ENCODE results near the gene IFNGR1.

The IFNGR1 gene

DNA sequence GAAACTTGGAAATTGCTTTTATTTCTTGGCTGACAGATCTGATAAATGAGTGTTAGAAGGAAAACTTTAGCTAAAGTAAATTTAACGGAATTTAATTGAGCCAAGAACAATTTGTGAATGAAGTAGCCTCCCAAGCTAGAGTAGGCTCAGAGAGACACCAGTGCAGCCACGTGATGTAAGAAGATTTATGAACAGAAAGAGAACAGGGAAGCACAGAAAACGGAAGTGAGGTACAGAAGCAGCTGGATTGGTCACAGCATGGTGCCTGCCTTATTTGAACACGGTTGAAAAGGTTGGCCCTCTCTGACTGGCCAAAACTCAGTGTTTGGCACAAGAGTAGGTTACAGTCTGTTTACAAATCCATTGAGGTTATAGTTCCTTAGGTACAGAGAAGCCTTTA lies 29.5 kb upstream of the IFNGR1 start:
- no peak for DNase-seq (ENCODE audit: low read depth)
- H3K4me3 ChIP-seq (ENCODE audit: control insufficient read depth, low read depth, low read length), result no peak overlapping the region
- TF ChIP-seq, protein P1, sequence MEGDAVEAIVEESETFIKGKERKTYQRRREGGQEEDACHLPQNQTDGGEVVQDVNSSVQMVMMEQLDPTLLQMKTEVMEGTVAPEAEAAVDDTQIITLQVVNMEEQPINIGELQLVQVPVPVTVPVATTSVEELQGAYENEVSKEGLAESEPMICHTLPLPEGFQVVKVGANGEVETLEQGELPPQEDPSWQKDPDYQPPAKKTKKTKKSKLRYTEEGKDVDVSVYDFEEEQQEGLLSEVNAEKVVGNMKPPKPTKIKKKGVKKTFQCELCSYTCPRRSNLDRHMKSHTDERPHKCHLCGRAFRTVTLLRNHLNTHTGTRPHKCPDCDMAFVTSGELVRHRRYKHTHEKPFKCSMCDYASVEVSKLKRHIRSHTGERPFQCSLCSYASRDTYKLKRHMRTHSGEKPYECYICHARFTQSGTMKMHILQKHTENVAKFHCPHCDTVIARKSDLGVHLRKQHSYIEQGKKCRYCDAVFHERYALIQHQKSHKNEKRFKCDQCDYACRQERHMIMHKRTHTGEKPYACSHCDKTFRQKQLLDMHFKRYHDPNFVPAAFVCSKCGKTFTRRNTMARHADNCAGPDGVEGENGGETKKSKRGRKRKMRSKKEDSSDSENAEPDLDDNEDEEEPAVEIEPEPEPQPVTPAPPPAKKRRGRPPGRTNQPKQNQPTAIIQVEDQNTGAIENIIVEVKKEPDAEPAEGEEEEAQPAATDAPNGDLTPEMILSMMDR (conservative IDR thresholded peaks at IDR 0.05; ENCODE audit: control insufficient read depth, insufficient read depth, low read depth, low read length), result no peak

DNA sequence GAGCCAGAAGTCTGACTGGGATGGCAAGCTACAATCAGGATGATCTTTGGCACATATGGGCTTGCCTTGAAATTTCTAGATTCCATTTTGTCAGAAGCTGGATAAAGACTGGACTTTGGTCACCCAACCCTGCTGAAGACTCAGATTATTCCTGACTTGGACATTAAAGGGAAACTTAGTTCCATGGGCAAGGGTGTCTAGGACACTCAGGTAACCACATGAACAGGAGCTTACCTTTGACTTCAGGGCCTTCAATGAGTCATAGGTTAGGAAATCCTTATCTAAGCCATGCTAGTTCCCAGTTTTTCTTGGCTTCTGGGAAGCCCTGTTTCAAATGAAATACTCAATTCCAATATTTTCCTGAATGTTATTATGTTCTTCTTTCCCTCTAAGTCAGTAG lies 28.5 kb upstream of the IFNGR1 start:
- TF ChIP-seq, protein P1 (conservative IDR thresholded peaks at IDR 0.05; ENCODE audit: control insufficient read depth, insufficient read depth, low read depth, low read length), result no peak
- no peak for DNase-seq (ENCODE audit: low read depth)
- no peak overlapping the region for H3K4me3 ChIP-seq (ENCODE audit: control insufficient read depth, low read depth, low read length)

- TF ChIP-seq, protein P1 (conservative IDR thresholded peaks at IDR 0.05; ENCODE audit: control insufficient read depth, insufficient read depth, low read depth, low read length), result no peak
- DNase-seq (ENCODE audit: low read depth), result no peak
These were observed 27.6 kb upstream of the IFNGR1 start for GRCh38 chr6:137246791-137247202.

GRCh38 chr6:137246164-137246563 lies 27.0 kb upstream of the IFNGR1 start:
- TF ChIP-seq, protein P1 (conservative IDR thresholded peaks at IDR 0.05; ENCODE audit: control insufficient read depth, insufficient read depth, low read depth, low read length), result no peak
- no peak for DNase-seq (ENCODE audit: low read depth)
- H3K4me3 ChIP-seq (ENCODE audit: control insufficient read depth, low read depth, low read length), result no peak overlapping the region

More at GRCh38 chr6:137246791-137247202, 27.6 kb upstream of the IFNGR1 start:
- no peak overlapping the region for H3K4me3 ChIP-seq (ENCODE audit: control insufficient read depth, low read depth, low read length)

DNA sequence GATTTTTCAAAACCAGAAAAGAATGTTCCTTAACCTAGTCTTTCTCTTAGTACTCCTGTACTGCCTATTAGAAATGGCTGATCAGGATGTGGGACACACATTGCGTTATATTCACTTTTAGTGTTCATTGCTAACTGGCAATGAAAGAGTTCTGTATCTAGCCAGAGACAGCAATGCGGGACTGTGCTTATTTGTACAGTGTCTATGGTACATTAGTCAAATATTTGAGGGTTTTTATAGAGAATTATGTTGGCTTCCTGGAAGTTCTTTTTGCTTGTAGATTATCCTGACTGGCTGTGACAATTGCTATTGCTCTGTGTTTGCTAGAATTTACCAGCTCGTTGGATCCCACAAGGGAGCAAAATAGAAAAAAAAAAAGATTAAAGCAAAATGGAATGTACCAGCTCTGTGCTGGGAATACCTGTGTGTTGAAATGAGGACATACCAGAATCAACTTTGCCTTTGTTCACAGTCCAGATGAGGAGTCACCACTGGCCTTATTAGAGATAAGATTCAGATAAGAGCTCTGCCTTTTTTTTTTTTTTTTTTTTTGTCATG lies 22.4 kb upstream of the IFNGR1 start:
- DNase-seq (ENCODE audit: low read depth), result peak; percentile 56
- H3K4me3 ChIP-seq (ENCODE audit: control insufficient read depth, low read depth, low read length), result no peak overlapping the region
- TF ChIP-seq, protein P1 (conservative IDR thresholded peaks at IDR 0.05; ENCODE audit: control insufficient read depth, insufficient read depth, low read depth, low read length), result no peak

DNA sequence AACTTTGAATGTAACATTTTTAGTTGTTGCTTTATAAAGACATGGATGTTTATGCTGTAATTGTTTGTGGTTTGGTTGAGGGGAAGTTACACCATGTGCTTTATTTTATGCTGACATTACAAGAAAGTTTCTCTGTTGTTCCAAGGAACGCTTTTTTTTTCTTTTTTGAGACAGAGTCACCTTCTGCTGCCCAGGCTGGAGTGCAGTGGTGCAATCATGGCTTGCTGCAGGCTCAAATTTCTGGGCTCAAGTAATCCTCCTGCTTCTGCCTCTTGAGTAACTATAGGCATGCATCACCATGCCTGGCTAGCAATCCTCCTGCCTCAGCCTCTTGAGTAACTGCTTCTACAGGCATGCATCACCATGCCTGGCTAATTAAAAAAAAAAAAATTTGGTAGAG lies 21.0 kb upstream of the IFNGR1 start:
- TF ChIP-seq, protein P1 (conservative IDR thresholded peaks at IDR 0.05; ENCODE audit: control insufficient read depth, insufficient read depth, low read depth, low read length), result no peak
- peak; percentile 98 for DNase-seq (ENCODE audit: low read depth)
- no peak overlapping the region for H3K4me3 ChIP-seq (ENCODE audit: control insufficient read depth, low read depth, low read length)
